Liver (tissue), 9 donors: ENCODE measurements around the gene CRABP2. TPM values are rescaled to one million over a fixed set of nuclear protein-coding genes. Genes with fewer than 3 reads are reported as not detected.
A peak's percentile ranks its signal among the peaks of the same experiment; 100 is the strongest.

ENCODE experiments used
- DNase-seq: peaks from one replicate; pipeline ENCODE4 v3.0.0-alpha.2; 2017; ENCODE audit warnings: low spot score
- H3K27ac ChIP-seq, 2 donors: one replicate each; pipeline ENCODE4 v1.7.0; 2013; ENCODE audit warnings: inconsistent platforms in 2 of 2, low read length in 2 of 2, control low read depth in 1 of 2, low read depth in 1 of 2, mild to moderate bottlenecking in 1 of 2
- H3K27me3 ChIP-seq, 4 donors: one replicate each; pipeline versions ENCODE4 v1.6.1 to v1.7.0; 2013; ENCODE audit warnings: low read length in 3 of 4, inconsistent platforms in 1 of 4, mild to moderate bottlenecking in 1 of 4, moderate library complexity in 1 of 4; ENCODE audit not compliant: control insufficient read depth in 4 of 4, insufficient read depth in 4 of 4
- H3K36me3 ChIP-seq, 4 donors: one replicate each; pipeline versions ENCODE4 v1.6.1 to v1.7.0; 2013; ENCODE audit warnings: low read length in 3 of 4, mild to moderate bottlenecking in 3 of 4, low read depth in 1 of 4, moderate library complexity in 1 of 4; ENCODE audit not compliant: control insufficient read depth in 4 of 4, insufficient read depth in 3 of 4
- H3K4me1 ChIP-seq, 4 donors: one replicate each; pipeline versions ENCODE4 v1.6.1 to v1.7.0; 2013; ENCODE audit warnings: low read length in 3 of 4, mild to moderate bottlenecking in 3 of 4, moderate library complexity in 1 of 4; ENCODE audit not compliant: control insufficient read depth in 4 of 4, insufficient read depth in 4 of 4
- H3K4me3 ChIP-seq, 3 donors: one replicate each; pipeline versions ENCODE4 v1.6.1 to v1.7.0; 2013; ENCODE audit warnings: low read length in 3 of 3, control low read depth in 1 of 3, low read depth in 1 of 3, mild to moderate bottlenecking in 1 of 3
- H3K9ac ChIP-seq, 2 donors: one replicate each; pipeline ENCODE4 v1.7.0; 2013; ENCODE audit warnings: low read length in 2 of 2, mild to moderate bottlenecking in 2 of 2, moderate library complexity in 2 of 2, control low read depth in 1 of 2, low read depth in 1 of 2
- H3K9me3 ChIP-seq, 4 donors: one replicate each; pipeline versions ENCODE4 v1.6.1 to v1.7.0; 2013; ENCODE audit warnings: low read length in 3 of 4; ENCODE audit not compliant: control insufficient read depth in 4 of 4
- ATF3 ChIP-seq: IDR thresholded peaks from 2 replicates; pipeline ENCODE4 v1.6.1; 2016; ENCODE audit warnings: antibody characterized with exemption
- CTCF ChIP-seq: fragments of 150-350 bp; IDR thresholded peaks from 2 replicates; pipeline ENCODE4 v1.5.1; 2017; ENCODE audit warnings: improper control_type of control experiment, low read depth, low read length; ENCODE audit not compliant: missing input control
- EGR1 ChIP-seq, 2 donors: IDR thresholded peaks; 2 replicates each; pipeline ENCODE4 v1.6.1; 2016 to 2018; ENCODE audit warnings: antibody characterized with exemption in 2 of 2, low read depth in 2 of 2
- FOXA1 ChIP-seq: IDR thresholded peaks from 2 replicates; pipeline ENCODE4 v1.6.1; 2016; ENCODE audit warnings: antibody characterized with exemption
- GABPA ChIP-seq, 2 donors: IDR thresholded peaks in 1 of 2; conservative IDR thresholded peaks in 1 of 2; 2 replicates each; pipeline ENCODE4 v1.6.1; 2016; ENCODE audit warnings: antibody characterized with exemption in 2 of 2, mild to moderate bottlenecking in 1 of 2, moderate library complexity in 1 of 2
- HNF4A ChIP-seq, 2 donors: conservative IDR thresholded peaks; 2 replicates each; pipeline ENCODE4 v1.6.1; 2016; ENCODE audit warnings: antibody characterized with exemption in 2 of 2, mild to moderate bottlenecking in 2 of 2
- JUND ChIP-seq, 2 donors: IDR thresholded peaks; 2 replicates each; pipeline ENCODE4 v1.6.1; 2016; ENCODE audit warnings: antibody characterized with exemption in 2 of 2
- MAX ChIP-seq: IDR thresholded peaks from 2 replicates; pipeline ENCODE4 v1.6.1; 2016; ENCODE audit warnings: antibody characterized with exemption
- NR2F2 ChIP-seq: IDR thresholded peaks from 2 replicates; pipeline ENCODE4 v1.6.1; 2016; ENCODE audit warnings: antibody characterized with exemption
- RAD21 ChIP-seq, 2 donors: IDR thresholded peaks; 2 replicates each; pipeline ENCODE4 v1.6.1; 2016; ENCODE audit warnings: antibody characterized with exemption in 2 of 2, mild to moderate bottlenecking in 2 of 2
- ZBTB33 ChIP-seq: IDR thresholded peaks from 2 replicates; pipeline ENCODE4 v1.6.1; 2016; ENCODE audit warnings: antibody characterized with exemption
- WGBS: extraction: QIAGEN DNeasy Blood & Tissue Kit; methylation state at CpG from one replicate; pipeline ENCODE4 v1.1.7; 2013; 5-methylcytosine and 5-hydroxymethylcytosine counted together
- polyA plus RNA-seq, 2 donors: library from polyadenylated mRNA; stranded (reverse) in 1 of 2; unstranded in 1 of 2; fragments of 200-250 nt in 1 of 2; fragments of >200 nt in 1 of 2; fragmentation: Nextera tagmentation in 1 of 2; extraction: Ambion mirVana in 1 of 2; gene quantifications; one replicate each; pipeline versions ENCODE4 v1.2.1 to v1.2.3, GENCODE V29; 2013 to 2015
- total RNA-seq, 2 donors: library from RNA; depleted of rRNA; stranded (reverse); fragments of >200 nt; gene quantifications; one replicate each; pipeline ENCODE4 v1.2.3, GENCODE V29; 2014
- donor health status: healthy.
- donor health status: healthy.
- donor health status: healthy.
- donor health status: healthy.
- donor health status: healthy.

Gene CRABP2
- total and polyA plus RNA-seq, 4 donors = 0.14 to 0.22 TPM; not detected in 2

GRCh38 chr1:156727926-156728598 lies 22.7 kb upstream of the CRABP2 start, which contains the start of gene METTL25B:
Gene METTL25B (plus strand): TSS chr1:156728469. CDS start chr1:156729105, 636 bp downstream.
- no peaks in the 10 kb centered on the region for H3K9me3 ChIP-seq
- H3K27me3 ChIP-seq = no peaks in the 10 kb centered on the region
- peaks cover 5 to 23% (median 17%) of the 10 kb centered on the region in 4 donors for H3K36me3 ChIP-seq
- H3K4me1 ChIP-seq = peaks cover 6 to 37% (median 35%) of the 10 kb centered on the region in 4 donors
- TF ChIP-seq GABPA (IDR thresholded peaks at IDR 0.05 in 1 of 2, conservative IDR thresholded peaks at IDR 0.05 in 1 of 2) (peak; percentile 81 to 93), FOXA1 (no peak)
- H3K4me3 ChIP-seq = peak within 1 kb of the TSS; percentile 84 to 99 (median 99)
- DNase-seq = no peak
- H3K9ac ChIP-seq = peak within 1 kb of the TSS; percentile 87 to 93
- peak within 1 kb of the TSS; percentile 89 to 91 for H3K27ac ChIP-seq
- under 1% methylated on average over 46 of the region's 46 CpGs for WGBS

GRCh38 chr1:156727492-156727891 lies 22.1 kb upstream of the CRABP2 start:
- Histone ChIP-seq H3K4me1 (peaks cover 6 to 37% (median 35%) of the 10 kb centered on the region in 4 donors), H3K9me3 (no peaks in the 10 kb centered on the region), H3K36me3 (peaks cover 5 to 23% (median 16%) of the 10 kb centered on the region in 4 donors), H3K27me3 (no peaks in the 10 kb centered on the region), H3K9ac (peak overlapping the region; percentile 80 to 93), H3K4me3 (peak overlapping the region; percentile 84 to 99 (median 99)), H3K27ac (peak overlapping the region; percentile 89 to 91)
- no peak for DNase-seq
- TF ChIP-seq NR2F2 (no peak), MAX (no peak), ZBTB33 (no peak), ATF3 (no peak), JUND (IDR thresholded peaks at IDR 0.05) (no peak), HNF4A (conservative IDR thresholded peaks at IDR 0.05) (no peak), EGR1 (IDR thresholded peaks at IDR 0.05; ENCODE audit: low read depth in 2 of 2) (no peak), CTCF (no peak), FOXA1 (no peak)
- WGBS = 59% methylated on average over 7 of the region's 7 CpGs

GRCh38 chr1:156726549-156727226 lies 21.3 kb upstream of the CRABP2 start:
- Histone ChIP-seq H3K9me3 (no peaks in the 10 kb centered on the region), H3K27me3 (no peaks in the 10 kb centered on the region), H3K4me1 (peaks cover 6 to 37% (median 35%) of the 10 kb centered on the region in 4 donors), H3K27ac (no peak overlapping the region), H3K9ac (peak overlapping the region in 1 of 2 donors; percentile 80), H3K4me3 (peak overlapping the region in 1 of 3 donors; percentile 99), H3K36me3 (peaks cover 4 to 24% (median 15%) of the 10 kb centered on the region in 4 donors)
- no peak for TF ChIP-seq HNF4A (conservative IDR thresholded peaks at IDR 0.05)
- peak; percentile 44 for TF ChIP-seq CTCF
- peak; percentile 64 to 76 for TF ChIP-seq RAD21 (IDR thresholded peaks at IDR 0.05)
- WGBS = 58% methylated on average over 15 of the region's 15 CpGs
- peak; percentile 72 for DNase-seq
